ENCODE results near the gene NUDT4B.
"Not testable (repeated sequence)": the region's sequence is repeated elsewhere in the genome, so short reads cannot be mapped to it uniquely, and the experiment has no call there.

The NUDT4B gene

DNA sequence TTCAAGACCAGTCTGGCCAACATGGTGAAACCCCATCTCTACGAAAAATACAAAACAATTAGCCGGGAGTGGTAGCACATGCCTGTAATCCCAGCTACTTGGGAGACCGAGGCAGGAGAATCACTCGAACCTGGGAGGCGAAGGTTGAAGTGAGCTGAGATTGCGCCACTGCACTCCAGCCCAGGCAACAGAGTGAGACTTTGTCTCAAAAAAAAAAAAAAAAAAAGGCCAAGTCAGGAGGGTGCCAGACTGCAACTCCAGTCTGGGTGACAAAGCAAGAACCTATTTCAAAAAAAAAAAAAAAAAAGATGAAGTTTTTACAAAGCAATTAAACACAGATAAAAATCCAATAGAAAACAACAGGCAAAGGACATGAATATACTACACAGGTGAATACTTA lies 9.9 kb upstream of the NUDT4B start:
- not testable (repeated sequence) for DNase-seq (ENCODE audit: low read depth, low spot score)

DNA sequence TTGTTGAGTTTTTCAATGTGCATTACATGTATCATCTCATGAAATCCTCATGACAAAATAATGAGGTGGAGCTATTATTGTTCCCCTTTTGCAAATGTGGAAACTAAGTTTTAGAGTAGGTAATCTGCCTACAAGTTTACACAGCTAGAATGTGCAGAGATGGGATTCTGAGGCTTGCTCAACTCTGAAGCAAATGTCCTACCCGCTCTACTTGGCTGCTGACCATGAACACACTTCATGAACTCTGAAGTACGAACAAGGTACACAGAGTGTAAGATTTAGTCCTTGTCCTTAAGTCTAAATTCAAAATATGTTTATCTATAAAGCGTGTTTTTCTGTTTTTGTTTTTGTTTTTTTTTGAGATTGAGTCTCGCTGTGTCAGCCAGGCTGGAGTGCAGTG lies 5.4 kb upstream of the NUDT4B start:
- not testable (repeated sequence) for DNase-seq (ENCODE audit: low read depth, low spot score)

DNA sequence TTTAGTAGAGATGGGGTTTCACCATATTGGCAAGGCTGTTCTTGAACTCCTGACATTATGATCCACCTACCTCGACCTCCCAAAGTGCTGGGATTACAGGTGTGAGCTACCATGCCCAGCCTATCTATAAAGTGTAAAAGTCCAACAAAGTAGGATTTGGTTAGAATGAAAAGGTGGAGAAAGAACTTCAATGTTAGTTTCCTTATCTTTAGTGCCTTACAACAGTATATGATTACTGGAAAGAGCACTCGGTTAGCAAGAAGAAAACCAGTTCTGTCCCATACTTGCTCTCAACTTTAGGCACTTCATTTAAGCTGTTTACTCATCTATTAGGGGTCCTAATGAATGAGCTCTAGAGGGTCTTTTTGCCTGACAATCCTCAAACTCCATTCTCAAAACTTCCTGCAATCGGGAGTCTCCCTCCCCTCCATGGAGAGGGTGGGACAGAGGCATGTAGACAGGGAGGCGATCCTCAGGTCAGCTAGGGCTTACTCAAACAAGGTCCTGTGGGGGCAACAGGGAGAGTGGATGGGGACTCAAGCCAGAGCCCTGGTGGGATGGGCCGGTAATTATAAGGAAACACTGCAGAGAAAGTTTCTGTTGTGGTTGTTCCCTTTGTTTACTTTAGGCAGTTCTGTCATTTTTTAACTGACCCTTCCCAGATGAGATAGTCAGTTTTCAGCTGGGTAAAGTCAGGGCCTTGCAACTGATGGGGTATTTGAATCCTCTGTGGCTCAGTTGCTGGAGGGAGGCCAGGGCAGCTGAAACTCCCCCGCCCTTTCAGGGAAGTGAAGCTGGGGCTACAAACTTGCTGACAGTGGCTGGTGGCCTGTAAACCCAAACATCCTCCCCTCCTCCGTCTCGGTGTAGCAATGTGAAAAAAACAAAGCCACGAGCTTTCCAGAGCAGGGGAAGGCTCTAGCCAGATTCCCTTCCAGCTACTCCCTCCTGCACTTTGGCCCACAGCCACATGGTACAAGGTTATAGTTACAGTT lies 4.6 kb upstream of the NUDT4B start:
- DNase-seq (ENCODE audit: low read depth, low spot score): not testable (repeated sequence)

DNA sequence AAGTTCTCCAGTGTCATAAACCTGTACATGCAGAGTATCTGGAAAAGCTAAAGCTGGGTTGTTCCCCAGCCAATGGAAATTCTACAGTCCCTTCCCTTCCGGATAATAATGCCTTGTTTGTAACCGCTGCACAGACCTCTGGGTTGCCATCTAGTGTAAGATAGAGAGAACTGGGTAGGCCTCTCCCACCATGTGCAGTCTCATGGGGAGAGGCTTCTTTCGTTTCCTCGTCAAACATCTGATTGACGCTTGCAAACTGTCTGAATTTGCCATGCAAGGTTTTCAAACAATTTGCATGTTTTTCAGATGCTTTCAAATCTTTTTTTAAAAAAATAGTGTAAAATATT lies 734 bp downstream of the NUDT4B start:
- not testable (repeated sequence) for DNase-seq (ENCODE audit: low read depth, low spot score)

DNA sequence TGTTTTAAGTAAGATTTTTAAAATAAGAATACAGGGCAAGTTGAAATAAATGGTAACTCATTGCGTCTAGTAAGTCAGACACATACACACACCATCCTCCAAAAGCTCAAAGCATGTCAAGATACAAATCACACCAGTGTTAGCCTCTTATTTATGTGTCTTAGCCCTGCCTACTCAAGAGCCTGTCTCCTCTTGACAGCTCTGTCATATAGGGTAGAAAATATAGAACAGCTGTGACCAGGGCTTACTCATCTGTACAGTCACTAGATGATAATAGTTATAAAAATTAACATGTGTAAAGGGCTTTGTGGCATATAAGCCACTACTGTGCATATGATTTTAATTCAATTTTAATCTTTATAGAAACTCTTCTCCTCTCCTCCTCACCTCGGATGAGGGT lies 7.7 kb downstream of the NUDT4B start:
- not testable (repeated sequence) for DNase-seq (ENCODE audit: low read depth, low spot score)

DNA sequence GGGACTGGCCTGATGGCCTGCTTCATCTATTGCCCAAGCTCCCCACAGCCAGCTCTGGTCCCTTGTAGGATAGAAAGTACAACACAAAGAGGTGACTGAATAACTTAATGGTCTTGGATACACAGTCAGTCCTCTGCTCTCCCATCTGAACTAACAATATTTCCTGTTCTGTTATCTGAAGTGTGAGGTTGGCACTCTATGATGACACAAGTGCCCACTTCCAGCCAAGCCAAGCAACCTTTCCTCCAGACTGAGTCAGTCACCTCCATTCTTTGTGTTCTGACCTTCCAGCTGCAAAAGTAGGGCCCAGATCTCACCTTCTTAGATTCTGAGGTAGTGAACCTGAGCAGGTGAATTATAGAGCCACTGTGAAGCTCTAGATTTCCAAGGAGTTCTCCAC lies 8.9 kb downstream of the NUDT4B start:
- DNase-seq (ENCODE audit: low read depth, low spot score): not testable (repeated sequence)

DNA sequence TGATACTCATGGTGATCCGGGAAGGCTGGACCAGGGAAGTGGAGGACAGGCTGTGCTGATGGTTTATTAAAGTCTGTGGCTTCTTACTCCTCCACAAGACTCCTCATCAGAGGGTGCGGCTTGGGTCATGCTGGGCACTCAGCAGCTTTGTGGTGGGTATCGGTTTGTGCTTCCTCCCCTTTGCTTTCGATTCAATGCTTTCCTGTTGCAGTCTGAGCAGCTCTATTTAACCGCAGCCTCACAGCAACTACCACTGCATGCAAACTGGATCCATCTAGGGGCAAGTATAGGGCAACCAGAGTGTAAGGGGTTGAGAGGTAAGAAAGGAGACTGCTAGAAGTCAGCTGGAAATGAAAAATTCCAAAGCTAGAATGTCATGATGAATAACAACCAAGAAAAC lies 9.8 kb downstream of the NUDT4B start:
- not testable (repeated sequence) for DNase-seq (ENCODE audit: low read depth, low spot score)

DNA sequence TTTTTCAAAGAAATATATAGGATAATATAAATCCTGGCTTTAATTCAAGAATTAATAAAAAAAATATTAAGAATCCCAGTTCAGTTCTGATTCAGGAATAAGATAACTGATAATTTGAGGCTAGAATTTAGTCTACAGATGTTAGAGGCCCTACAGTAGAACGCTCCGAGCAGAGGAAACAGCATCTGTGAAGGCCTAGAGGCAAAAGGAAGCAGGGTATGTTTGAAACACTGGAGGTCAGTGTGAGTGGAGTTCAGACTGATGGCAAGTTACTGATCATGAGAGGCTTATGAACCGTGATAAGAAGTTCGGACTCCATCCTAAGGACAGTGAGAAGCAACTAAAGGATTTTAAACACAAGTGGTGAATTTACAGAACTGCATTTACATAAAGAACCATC lies 10.4 kb downstream of the NUDT4B start:
- not testable (repeated sequence) for DNase-seq (ENCODE audit: low read depth, low spot score)

DNA sequence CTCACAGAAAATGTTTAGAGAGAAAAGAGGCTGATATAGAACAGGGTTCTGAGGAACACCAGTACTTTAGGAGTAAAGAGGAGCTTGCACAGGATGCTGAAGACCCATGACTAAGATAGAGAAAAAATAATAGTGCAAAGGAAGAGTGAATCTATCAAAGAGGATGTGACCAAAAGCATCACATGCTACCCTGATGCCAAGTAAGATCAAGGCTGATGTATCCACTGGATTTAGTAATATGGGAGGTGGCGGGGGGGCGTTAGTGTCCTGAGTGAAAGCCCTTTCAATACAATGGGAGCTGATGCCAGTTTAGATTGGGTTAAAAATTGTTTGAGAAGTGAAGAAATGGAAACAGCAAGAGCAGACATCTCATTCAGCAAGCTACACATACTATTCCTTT lies 11.2 kb downstream of the NUDT4B start:
- not testable (repeated sequence) for DNase-seq (ENCODE audit: low read depth, low spot score)

DNA sequence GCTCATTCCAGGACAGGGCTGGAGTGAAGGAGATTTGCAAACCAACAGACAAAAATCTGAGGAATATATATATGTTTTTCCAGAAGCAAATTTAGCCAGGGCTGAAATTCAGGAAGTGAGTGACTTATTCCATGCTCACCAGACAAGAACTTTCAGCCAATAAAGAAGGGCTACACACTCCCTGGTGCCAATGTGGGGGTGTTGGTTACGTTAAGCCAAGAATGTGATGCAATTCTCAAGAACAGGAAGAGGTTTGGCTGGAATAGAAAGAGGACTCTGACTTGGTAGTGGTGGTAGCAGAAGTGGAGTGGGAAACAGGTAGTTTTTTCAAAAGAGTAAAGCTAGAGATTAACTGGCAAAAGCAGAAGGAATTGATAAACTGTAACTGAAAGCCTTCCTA lies 11.6 kb downstream of the NUDT4B start:
- not testable (repeated sequence) for DNase-seq (ENCODE audit: low read depth, low spot score)

DNA sequence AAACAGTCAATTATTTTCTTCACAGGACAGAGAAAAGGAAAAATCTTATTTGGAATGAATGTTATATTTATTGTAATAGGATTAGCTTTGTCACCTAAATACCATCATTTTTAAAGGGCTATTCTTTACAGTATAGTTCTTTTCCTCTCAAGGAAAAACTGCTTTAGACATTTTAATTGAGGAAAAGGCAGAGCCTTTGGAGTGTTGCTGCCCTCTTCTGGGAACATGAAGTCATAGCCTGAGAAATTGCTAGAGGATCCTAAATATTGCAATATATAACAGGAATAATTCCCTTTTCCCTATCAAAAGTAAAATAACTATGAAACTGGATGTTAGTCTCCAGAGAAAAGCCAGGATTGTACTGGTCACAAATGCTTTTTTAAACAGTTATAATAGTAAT lies 12.8 kb downstream of the NUDT4B start:
- not testable (repeated sequence) for DNase-seq (ENCODE audit: low read depth, low spot score)

DNA sequence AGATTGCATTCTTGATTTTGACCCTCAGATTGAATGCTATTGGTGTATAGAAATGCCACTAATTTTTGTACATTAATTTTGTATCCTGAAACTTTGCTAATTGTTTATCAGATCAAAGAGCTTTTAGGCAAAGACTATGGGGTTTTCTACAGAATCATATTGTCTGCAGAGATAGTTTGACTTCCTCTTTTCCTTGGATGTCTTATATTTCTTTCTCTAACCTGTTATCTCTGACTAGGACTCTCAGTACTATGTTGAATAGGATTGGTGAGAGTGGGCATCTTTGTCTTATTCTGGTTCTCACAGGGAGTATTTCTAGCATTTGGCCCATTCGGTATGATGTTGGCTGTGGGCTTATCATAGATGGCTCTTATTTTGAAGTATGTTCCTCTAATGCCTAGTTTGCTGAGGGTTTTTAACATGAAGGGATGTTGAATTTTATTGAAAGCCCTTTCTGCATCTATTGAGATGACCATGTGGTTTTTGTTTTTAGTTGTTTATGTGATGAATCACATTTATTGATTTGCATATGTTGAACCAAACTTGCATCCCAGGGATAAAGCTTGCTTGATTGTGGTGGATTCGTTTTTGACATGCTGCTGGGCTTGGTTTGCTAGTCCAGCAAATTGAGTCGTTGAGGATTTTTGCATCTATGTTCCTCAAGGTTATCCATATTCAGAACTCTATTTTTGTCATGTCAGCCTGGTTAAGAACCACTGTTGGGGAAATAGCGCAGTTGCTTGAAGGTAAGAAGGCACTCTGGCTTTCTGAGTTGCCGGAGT lies 16.9 kb downstream of the NUDT4B start:
- not testable (repeated sequence) for DNase-seq (ENCODE audit: low read depth, low spot score)

DNA sequence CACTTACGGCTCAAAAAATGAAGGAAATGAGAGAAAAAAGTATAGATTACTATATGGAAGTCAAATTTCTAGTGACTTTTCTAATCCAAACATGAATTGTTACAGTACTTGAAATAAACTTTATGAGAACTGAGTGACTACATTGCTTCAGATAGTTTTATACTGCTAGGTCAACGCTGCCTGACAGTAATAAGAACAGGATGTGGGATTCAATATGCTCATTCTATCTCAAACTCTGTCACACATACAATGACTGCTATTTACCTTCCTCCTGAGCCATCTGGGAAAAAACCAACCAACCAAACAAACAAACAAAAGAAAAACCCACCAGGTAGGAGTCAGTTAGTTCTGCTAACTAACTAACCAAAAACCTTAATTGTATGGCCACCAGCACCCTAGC lies 20.0 kb downstream of the NUDT4B start:
- not testable (repeated sequence) for DNase-seq (ENCODE audit: low read depth, low spot score)

DNA sequence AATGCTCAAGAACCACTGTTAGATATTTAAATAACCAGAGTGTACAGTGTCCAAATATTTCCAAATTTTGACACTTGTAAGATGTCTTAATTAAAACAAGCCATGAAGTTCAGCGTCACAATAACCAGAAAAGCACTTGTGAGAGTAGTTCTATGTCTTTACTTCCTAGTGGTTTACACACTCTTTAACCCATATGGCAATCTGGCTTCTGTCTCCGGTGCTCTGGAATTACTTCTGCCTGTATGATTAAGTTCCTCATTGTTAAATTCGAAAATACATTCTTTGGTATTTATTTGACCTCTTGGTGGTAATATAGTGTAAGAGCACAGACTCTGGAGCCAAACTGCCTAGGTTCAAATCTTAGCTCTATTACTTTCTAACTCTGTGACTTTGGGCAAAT lies 20.9 kb downstream of the NUDT4B start:
- not testable (repeated sequence) for DNase-seq (ENCODE audit: low read depth, low spot score)

DNA sequence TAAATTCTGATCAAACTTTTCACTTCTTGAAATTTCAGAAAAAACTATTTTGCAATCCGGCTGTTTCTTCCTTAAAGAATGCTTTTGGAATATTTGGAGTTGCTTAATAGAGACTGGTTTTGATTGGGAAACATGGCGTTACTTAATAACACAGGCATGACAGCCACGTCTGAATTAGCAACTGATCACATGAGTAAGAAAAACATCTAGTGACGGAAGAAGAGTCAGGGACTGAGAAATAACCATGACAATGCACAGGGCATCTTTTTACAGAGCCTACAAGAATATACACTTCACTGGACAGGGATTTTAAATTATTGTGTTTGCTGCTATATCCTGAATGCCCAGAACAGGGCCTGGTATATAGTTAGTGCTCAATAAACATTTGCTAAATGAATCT lies 25.1 kb downstream of the NUDT4B start:
- DNase-seq (ENCODE audit: low read depth, low spot score): not testable (repeated sequence)

DNA sequence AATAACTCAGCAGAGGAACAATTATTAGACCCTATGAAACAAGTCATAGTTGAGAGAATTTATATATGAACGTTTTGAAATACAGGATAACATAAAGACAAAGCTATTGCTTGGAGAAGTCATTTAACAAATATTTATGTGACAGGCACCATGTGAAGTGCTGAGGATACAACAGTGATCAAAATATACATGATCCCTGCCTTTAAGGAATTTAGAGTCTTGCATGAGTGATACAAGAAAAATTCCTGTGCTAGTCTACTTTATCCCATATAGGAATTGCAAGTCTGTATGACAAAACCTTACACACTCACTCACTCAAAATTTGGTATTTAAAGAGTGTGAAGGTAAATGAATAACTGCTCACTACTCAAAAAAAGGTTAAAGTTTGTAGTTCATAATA lies 25.5 kb downstream of the NUDT4B start:
- not testable (repeated sequence) for DNase-seq (ENCODE audit: low read depth, low spot score)

DNA sequence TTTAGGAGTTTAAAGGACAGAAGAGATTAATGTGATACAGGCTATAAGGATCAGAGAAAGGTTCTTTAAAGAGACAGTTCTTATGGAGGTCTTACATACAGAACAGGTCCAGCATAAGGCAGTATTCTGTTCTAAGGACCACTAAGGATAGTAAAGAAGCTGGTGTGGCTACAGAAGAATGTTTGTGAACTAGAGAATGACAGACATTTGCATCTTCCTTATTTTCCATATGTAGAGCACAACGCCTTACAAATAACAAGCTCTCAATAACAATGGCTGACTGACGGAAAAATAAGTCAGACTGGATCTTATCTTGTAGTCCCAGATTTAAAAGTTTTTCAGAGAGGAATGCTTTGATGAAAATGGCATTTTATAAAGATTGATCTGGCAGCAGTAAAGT lies 26.7 kb downstream of the NUDT4B start:
- not testable (repeated sequence) for DNase-seq (ENCODE audit: low read depth, low spot score)

DNA sequence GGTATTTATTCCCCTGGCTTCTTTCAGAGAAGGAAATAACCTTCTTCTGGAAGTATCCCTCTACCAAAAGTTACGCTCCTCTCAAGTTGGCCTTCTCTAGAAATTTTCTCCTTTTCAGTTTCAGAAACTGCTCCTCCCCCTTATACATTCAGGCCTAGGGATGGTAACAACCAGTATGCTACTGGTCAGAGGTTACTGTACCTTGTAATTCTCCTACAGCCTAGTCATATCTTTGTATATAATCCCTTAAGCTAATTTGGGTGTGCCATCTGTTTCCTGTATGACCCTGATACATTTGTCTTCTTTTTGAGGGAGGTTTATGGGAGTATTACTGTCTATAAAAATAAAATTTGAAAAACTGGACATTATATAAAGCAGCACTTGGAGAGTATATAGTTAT lies 29.1 kb downstream of the NUDT4B start:
- not testable (repeated sequence) for DNase-seq (ENCODE audit: low read depth, low spot score)

DNA sequence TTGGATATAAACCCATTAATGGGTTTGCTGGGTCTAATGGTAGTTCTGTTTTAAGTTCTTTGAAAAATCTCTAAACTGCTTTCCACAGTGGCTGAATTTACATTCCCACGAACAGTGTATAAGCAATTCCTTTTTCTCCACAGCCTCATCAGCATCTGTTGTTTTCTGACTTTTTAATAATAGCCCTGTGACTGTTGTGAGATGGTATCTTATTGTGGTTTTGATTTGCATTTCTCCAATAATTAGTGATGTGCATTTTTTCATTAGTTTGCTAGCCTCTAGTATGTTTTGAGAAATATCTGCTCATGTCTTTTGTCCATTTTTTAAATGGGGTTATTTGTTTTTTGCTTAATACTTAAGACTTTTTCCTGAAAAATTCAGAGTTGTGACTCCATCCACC lies 31.8 kb downstream of the NUDT4B start:
- DNase-seq (ENCODE audit: low read depth, low spot score): not testable (repeated sequence)

DNA sequence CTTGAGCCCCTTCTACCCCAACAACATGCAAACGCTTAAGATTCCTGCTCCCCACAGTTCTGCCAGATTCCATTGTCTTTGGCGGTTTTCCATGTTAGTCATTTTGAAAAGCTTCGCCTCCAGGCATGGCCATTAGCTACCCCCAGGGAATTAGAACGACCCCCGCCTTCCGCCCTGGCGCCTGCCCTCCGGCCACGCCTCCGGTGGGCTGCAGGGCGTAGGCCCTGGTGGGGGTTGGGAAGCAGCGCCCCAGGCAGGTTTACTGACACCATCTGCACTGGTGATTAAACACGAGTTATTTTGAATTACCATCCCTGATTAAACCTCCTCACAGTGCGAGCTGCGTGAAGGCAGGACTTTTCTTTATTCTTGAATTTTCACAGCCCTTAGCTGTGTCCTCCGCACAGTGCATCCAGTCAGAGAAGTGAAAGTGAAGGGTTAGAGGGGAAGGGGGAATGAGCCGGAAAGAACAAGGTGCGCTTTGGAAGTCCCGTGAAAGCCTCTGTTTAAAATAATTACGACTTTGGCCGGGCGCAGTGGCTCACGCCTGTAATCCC lies 43.0 kb downstream of the NUDT4B start:
- not testable (repeated sequence) for DNase-seq (ENCODE audit: low read depth, low spot score)

DNA sequence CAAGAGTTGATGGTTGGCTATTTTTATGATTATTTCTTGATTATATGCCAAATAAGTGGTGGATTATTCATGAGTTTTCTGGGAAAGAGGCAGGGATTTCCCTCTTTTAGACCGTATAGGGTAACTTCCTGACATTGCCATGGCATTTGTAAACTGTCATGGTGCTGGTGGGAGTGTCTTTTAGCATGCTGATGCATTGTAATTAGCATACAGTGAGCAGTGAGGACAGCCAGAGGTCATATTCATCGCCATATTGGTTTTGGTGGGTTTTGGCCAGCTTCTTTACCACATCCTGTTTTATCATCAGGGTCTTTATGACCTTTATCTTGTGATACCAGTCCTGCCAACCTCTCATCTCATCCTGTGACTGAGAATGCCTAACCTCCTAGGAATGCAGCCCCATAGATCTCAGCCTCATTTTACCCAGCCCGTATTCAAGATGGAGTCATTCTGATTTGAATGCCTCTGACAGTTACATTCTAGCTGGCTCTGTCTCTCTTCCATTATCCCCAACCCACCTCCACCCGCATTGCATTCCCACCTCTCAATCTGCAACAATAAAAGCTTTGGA lies 45.3 kb downstream of the NUDT4B start:
- DNase-seq (ENCODE audit: low read depth, low spot score): not testable (repeated sequence)
